HG02852 (cell line): Measurements from ENCODE around the gene SELENOM.
"Not testable (repeated sequence)": the region's sequence is repeated elsewhere in the genome, so short reads cannot be mapped to it uniquely, and the experiment has no call there.

Experiments
- ATAC-seq: cut with Tn5 transposase; IDR thresholded peaks from one replicate; pipeline ENCODE4 v1.9.1; 2021; ENCODE audit warnings: mild to moderate bottlenecking, moderate library complexity; ENCODE audit not compliant: unreplicated experiment

Gene SELENOM

GRCh38 chr22:31106731-31107177, 614 bp downstream of the SELENOM start:
- no peak for ATAC-seq

DNA sequence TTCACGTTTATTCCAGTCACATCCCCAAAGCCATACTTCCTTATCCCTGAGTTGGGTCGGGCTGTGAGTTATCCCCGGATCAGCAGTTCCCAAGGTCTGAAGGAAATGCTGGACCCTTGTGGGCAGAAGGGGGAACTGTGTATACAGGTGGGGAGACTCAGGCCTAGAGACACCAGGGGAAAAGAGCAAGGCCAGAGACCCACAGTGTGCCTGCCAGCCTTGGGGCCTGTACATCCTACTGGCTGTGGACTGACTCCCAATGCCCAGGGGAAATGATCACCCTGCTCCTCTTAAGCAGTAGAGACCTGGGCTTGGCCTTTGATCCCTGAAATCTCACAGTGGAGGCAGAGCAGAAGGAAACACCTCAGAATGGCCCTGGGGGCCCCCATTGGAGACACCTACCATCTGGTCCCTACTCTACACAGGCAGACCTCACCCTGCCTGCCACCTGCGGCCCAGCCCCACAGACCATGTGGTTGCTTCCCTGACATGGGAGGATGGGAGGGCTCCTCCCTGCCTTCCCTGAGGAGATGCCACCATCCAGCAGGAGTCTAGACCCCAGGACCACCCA, 1.3 kb downstream of the SELENOM start:
- ATAC-seq = no peak

GRCh38 chr22:31105282-31105929, 2.0 kb downstream of the SELENOM start:
- ATAC-seq = no peak

DNA sequence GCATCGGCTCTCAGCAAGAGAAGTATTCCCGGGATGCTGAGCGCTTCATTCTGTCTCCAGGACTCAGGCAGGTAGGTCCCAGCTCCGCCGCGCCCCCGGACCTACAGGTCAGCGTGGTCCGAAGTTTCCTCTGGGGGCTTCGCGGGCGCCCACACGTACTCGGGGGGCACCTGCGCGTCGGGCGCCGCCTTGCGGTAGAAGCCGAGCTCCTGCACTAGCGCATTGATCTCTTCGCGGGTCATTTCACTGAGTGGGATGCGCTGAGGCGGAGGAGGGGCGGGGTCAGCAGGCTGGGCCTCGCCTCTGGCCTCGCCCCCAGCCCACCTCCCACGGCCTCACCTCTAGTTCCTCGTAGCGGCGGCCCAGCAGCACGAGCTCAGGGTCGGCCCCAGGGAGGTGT, 2.5 kb downstream of the SELENOM start:
- ATAC-seq = no peak

GRCh38 chr22:31103899-31104694, 3.3 kb downstream of the SELENOM start:
- ATAC-seq = no peak

GRCh38 chr22:31103111-31103510, 4.3 kb downstream of the SELENOM start:
- ATAC-seq = no peak

GRCh38 chr22:31102441-31103081, 4.8 kb downstream of the SELENOM start:
- ATAC-seq = no peak

- ATAC-seq = no peak
Measured at GRCh38 chr22:31100762-31101525, 6.4 kb downstream of the SELENOM start.

DNA sequence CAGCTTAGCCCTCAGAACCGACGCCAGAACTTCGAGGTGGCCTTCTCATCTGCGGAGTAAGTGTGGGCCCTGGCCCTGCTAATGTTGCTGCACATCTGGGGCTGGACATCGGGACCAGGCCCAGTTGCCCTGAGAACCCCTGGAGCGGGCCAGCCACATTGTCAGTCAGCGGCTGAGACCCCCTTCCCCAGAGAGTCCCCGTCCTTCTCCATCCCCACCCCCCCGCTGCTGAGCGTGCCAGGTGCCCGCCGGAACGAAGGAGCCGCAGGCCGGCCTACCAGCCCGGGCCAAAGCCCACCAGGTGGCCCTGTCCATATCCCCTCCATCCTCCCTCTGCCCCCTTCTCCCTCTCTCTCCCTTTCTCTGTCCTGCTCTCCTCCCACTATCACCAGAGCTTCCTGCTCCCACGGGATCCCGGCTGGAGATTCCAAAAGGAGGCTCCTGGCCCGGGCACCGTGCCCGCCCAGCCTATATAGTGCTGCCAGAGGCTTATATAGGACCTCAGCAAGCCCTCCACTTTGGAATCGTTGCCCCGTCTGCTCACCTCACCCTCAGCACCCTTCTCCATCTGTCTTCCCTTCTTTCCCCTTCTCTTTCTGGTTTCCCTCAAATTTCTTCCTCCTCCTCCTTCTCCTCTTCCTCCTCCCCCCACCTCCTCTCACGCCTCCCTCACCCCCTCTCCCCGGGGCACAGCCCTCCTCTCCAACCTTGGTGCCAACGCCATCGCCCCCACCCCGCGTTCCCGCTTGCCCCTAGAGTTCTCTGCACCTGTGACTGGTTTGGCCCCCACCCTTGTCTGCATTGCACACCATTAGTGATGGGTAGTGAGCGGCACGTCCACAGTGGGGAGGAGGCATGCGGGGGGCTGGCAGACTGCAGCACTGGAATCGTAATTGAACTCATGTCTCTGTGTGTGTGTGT, 7.3 kb downstream of the SELENOM start:
- ATAC-seq = no peak

GRCh38 chr22:31099386-31099785, 8.0 kb downstream of the SELENOM start:
- no peak for ATAC-seq

- ATAC-seq = no peak
Measured at GRCh38 chr22:31098632-31099110, 8.7 kb downstream of the SELENOM start.

DNA sequence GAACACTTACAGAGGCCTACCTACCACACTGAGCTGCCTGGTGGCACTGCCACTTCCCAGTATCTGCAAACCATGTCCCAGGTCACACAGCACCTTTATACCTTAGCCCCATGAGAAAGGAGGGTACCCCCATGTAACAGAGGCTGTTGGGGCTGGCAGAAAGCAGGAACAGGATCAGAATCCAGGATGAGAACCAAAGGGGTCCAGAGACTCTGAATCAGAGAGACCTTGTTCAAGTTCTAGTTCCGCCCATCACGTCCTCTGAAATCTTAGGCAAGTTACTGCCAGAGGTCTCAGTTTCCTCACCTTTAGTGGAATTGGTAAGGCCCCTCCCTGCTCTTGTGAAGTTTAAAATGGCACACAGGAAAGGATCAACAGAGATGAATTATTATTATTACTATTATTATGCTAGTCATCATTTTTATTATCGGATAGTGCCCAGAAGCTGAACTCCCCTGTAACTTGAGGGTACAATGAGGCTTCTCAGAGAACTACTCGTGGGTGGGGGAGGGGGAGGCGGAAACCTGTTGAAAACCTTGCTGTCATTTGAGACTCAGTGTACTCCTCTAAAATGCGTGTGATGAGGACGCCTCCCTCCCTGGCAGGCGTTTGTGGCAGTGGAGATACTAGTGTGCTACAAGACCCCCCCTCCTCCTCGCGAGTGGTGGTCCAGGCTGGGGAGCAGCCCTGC, 9.3 kb downstream of the SELENOM start:
- no peak for ATAC-seq

- ATAC-seq = not testable (repeated sequence)
Measured at GRCh38 chr22:31097539-31097938, 9.8 kb downstream of the SELENOM start.

DNA sequence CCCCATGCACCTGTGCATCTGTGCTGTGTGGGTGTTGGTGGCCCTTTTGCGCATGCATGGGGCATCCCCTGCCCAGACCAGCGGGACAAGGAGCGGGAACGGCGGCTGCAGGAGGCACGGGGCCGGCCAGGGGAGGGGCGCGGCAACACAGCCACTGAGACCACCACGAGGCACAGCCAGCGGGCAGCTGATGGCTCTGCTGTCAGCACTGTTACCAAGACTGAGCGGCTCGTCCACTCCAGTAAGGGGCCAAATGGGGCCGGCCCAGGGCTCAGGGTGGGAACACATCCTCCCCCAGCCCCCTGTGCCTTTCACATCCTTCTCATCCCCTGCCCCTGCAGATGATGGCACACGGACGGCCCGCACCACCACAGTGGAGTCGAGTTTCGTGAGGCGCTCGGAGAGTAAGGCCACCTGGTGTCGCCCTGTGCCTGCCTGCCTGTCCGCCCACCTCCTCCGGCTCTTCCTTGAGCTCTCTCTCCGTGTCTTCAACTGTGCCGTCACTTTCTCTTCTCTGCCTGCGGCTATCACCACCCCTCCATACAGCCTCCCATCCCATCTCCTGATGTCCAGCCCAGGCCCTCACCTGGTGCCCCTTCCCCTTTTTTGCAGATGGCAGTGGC, 10.6 kb downstream of the SELENOM start:
- no peak for ATAC-seq

- no peak for ATAC-seq
Measured at GRCh38 chr22:31095637-31096249, 11.6 kb downstream of the SELENOM start.

DNA sequence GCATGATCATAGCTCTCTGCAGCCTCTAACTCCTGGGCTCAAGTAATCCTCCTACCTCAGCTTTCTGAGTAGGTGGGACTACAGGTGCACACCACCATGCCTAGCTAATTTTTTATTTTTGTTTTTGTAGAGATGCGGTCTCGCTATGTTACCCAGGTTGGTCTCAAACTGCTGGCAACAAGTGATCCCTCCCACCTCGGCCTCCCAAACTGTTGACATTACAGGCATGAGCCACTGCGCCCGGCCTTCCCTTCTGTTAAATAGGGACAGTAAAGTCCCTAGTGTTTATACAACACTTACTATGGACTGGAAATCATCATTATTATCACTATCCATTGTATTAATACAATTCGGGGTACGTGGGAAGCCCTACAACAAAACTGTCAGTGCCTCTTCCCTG, 12.6 kb downstream of the SELENOM start:
- ATAC-seq = no peak

- ATAC-seq = no peak
Measured at GRCh38 chr22:31094021-31094551, 13.3 kb downstream of the SELENOM start.
